Brain microvascular endothelial cell (primary cell): ENCODE data around the gene HMOX2.

Experiments used
- DNase-seq: peaks from one replicate; pipeline ENCODE4 v3.0.0-alpha.2; 2020
- H3K27ac ChIP-seq: fragments of 250-450 bp; sonication (Bioruptor Pico); 2 replicates; pipeline ENCODE4 v1.5.1; 2020; ENCODE audit warnings: mild to moderate bottlenecking, moderate library complexity
- H3K27me3 ChIP-seq: fragments of 250-450 bp; sonication (Bioruptor Pico); replicated peaks from 2 replicates; pipeline ENCODE4 v1.5.1; 2020; ENCODE audit warnings: mild to moderate bottlenecking
- H3K36me3 ChIP-seq: fragments of 250-450 bp; sonication (Bioruptor Pico); replicated peaks from 2 replicates; pipeline ENCODE4 v1.5.1; 2020; ENCODE audit warnings: mild to moderate bottlenecking
- H3K4me3 ChIP-seq: 2 replicates; pipeline ENCODE4 v1.5.1; 2011; ENCODE audit warnings: low read depth, mild to moderate bottlenecking, control low read depth, low read length, moderate library complexity
- CTCF ChIP-seq: IDR thresholded peaks from 2 replicates; pipeline ENCODE4 v1.5.1; 2011; ENCODE audit warnings: low read depth, mild to moderate bottlenecking, moderate library complexity, low read length, control low read depth, inconsistent platforms; ENCODE audit errors: missing control alignments
- in situ Hi-C: cut with HindIII; loops from 2 replicates; pipeline ENCODE4 v1.10.0; 2017; ENCODE audit warnings: low sequenced_read_pairs, low pct_ligation_motif_present

HMOX2 gene

GRCh38 chr16:4517812-4518680 is 41.8 kb downstream of the HMOX2 start:
- peak; percentile 37 for DNase-seq

GRCh38 chr16:4519274-4520058 is 43.3 kb downstream of the HMOX2 start:
- Histone ChIP-seq H3K36me3 (no peaks in the 10 kb centered on the region), H3K27me3 (no peaks in the 10 kb centered on the region), H3K27ac (no peak overlapping the region), H3K4me3 (no peak overlapping the region)
- no peak for DNase-seq
- TF ChIP-seq CTCF, result no peak
- in situ Hi-C loops, result no loop called here

More at GRCh38 chr16:4517812-4518680, 41.8 kb downstream of the HMOX2 start:
- no peak overlapping the region for H3K27ac ChIP-seq
- no peak overlapping the region for H3K4me3 ChIP-seq
- TF ChIP-seq CTCF, result peak; percentile 79
- H3K27me3 ChIP-seq, result no peaks in the 10 kb centered on the region
- H3K36me3 ChIP-seq, result peaks cover 13% of the 10 kb centered on the region
- in situ Hi-C loops, result no loop called here

GRCh38 chr16:4520913-4521312 is 44.7 kb downstream of the HMOX2 start:
- Histone ChIP-seq H3K36me3 (no peaks in the 10 kb centered on the region), H3K27ac (no peak overlapping the region), H3K27me3 (no peaks in the 10 kb centered on the region), H3K4me3 (no peak overlapping the region)
- no peak for TF ChIP-seq CTCF
- DNase-seq, result no peak
- in situ Hi-C loops, result no loop called here

- in situ Hi-C loops, result no loop called here
- no peak for TF ChIP-seq CTCF
- H3K4me3 ChIP-seq, result no peak overlapping the region
- H3K36me3 ChIP-seq, result no peaks in the 10 kb centered on the region
- DNase-seq, result no peak
- no peak overlapping the region for H3K27ac ChIP-seq
- H3K27me3 ChIP-seq, result no peaks in the 10 kb centered on the region
These were observed 45.9 kb downstream of the HMOX2 start for GRCh38 chr16:4522051-4522581.

- Histone ChIP-seq H3K4me3 (no peak overlapping the region), H3K27me3 (no peaks in the 10 kb centered on the region), H3K36me3 (no peaks in the 10 kb centered on the region), H3K27ac (no peak overlapping the region)
- no peak for DNase-seq
- no peak for TF ChIP-seq CTCF
- in situ Hi-C loops, result no loop called here
These were observed 47.5 kb downstream of the HMOX2 start for GRCh38 chr16:4523686-4524085.
